ENCODE data around the gene GAPDH. TPM values are rescaled to one million over a fixed set of nuclear protein-coding genes. Genes with fewer than 3 reads are reported as not detected.

GAPDH gene
- polyA plus RNA-seq, 1 of the 3 experiments (the other 2 are of a cell fraction), result 8,077 TPM

- WGBS (ENCODE audit: low lambda C conversion rate), result 1% methylated on average over 21 of the region's 39 CpGs
- Histone ChIP-seq H2AFZ (ENCODE audit: low read depth) (peak within 1 kb of the TSS; percentile 93), H4K20me1 (ENCODE audit: insufficient read depth) (no peaks in the 10 kb centered on the region), H3K4me3 (ENCODE audit: low read depth in 2 of 2, low read length in 1 of 2) (peak within 1 kb of the TSS; percentile 81 to 97), H3F3A (replicated peaks; ENCODE audit: insufficient read depth) (peaks cover 4% of the 10 kb centered on the region), H3K9me2 (no peaks in the 10 kb centered on the region), H3K4me1 (ENCODE audit: control insufficient read depth in 1 of 2, insufficient read depth in 2 of 2, low read depth in 1 of 2, low read length in 1 of 2) (peaks cover 13 to 18% of the 10 kb centered on the region in 2 experiments; a peak in 3 of 4 replicates), H3K4me2 (peak within 1 kb of the TSS; percentile 99), H3K79me2 (ENCODE audit: insufficient read depth) (peaks cover 51% of the 10 kb centered on the region), H3K27ac (ENCODE audit: low read depth in 2 of 2, low read length in 1 of 2) (peak within 1 kb of the TSS; percentile 97 to 99), H3K36me3 (replicated peaks in 1 of 2; ENCODE audit: control insufficient read depth in 1 of 2, insufficient read depth in 2 of 2, low read length in 1 of 2) (peaks cover 12 to 30% of the 10 kb centered on the region in 2 experiments), H3K27me3 (ENCODE audit: insufficient read depth) (no peaks in the 10 kb centered on the region), H3K9ac (peak within 1 kb of the TSS; percentile 97), H3K9me3 (no peaks in the 10 kb centered on the region)
- CTCF ChIA-PET, result interaction anchor here (0.8 to 2.3 kb wide), 5 partner anchors 22 to 45 kb away, joined by 3 to 15 read pairs (median 9); partner anchors contain the start of gene VAMP1
- POLR2A ChIA-PET, result interaction anchor here (0.6 to 1.6 kb wide), 11 partner anchors 9 to 451 kb away, joined by 3 to 30 read pairs (median 4); partner anchors contain the start of genes C12orf57, GAPDH, RNU7-1 and VAMP1
- DNase-seq, result peak; percentile 94
- TF ChIP-seq SMC3 (IDR thresholded peaks at IDR 0.05; ENCODE audit: low read depth, low read length) (no peak), CHD2 (IDR thresholded peaks at IDR 0.05; ENCODE audit: low read length, partially characterized antibody) (no peak), PBX3 (IDR thresholded peaks at IDR 0.05) (no peak), MEF2A (IDR thresholded peaks at IDR 0.05; ENCODE audit: borderline replicate concordance, low read depth) (no peak), RFX5 (IDR thresholded peaks at IDR 0.05; ENCODE audit: low read length) (no peak), EZH2phosphoT487 (IDR thresholded peaks at IDR 0.05; ENCODE audit: borderline replicate concordance, low read depth) (no peak), FOXM1 (IDR thresholded peaks at IDR 0.05; ENCODE audit: low read depth) (no peak), NFIC (IDR thresholded peaks at IDR 0.05; ENCODE audit: borderline replicate concordance) (peak; percentile 19; the same call in 1 of the 2 replicates), FOXJ3 (CRISPR knock-in tag; IDR thresholded peaks at IDR 0.05) (no peak), TAF1 (IDR thresholded peaks at IDR 0.05; ENCODE audit: borderline replicate concordance, low read depth, low read length) (peak; percentile 88), JUND (IDR thresholded peaks at IDR 0.05) (no peak), RAD21 (IDR thresholded peaks at IDR 0.05; ENCODE audit: low read length) (no peak), TEAD4 (IDR thresholded peaks at IDR 0.05; ENCODE audit: borderline replicate concordance, insufficient read depth) (no peak), POLR2AphosphoS5 (IDR thresholded peaks at IDR 0.05; ENCODE audit: low read depth, low read length) (peak; percentile 94), RXRA (IDR thresholded peaks at IDR 0.05; ENCODE audit: borderline replicate concordance, low read depth) (no peak), CTCF (IDR thresholded peaks at IDR 0.05) (no peak), SIN3A (IDR thresholded peaks at IDR 0.05; ENCODE audit: borderline replicate concordance, low read depth, low read length) (peak; percentile 69; the same call in 1 of the 2 replicates), YY1 (IDR thresholded peaks at IDR 0.05; ENCODE audit: low read depth) (peak; percentile 92), NRF1 (IDR thresholded peaks at IDR 0.05; ENCODE audit: low read depth, low read length) (no peak), MAX (IDR thresholded peaks at IDR 0.05; ENCODE audit: low read depth) (peak; percentile 62), FOSL2 (IDR thresholded peaks at IDR 0.05; ENCODE audit: borderline replicate concordance, low read depth) (no peak)
- TF ChIP-seq, protein P1, sequence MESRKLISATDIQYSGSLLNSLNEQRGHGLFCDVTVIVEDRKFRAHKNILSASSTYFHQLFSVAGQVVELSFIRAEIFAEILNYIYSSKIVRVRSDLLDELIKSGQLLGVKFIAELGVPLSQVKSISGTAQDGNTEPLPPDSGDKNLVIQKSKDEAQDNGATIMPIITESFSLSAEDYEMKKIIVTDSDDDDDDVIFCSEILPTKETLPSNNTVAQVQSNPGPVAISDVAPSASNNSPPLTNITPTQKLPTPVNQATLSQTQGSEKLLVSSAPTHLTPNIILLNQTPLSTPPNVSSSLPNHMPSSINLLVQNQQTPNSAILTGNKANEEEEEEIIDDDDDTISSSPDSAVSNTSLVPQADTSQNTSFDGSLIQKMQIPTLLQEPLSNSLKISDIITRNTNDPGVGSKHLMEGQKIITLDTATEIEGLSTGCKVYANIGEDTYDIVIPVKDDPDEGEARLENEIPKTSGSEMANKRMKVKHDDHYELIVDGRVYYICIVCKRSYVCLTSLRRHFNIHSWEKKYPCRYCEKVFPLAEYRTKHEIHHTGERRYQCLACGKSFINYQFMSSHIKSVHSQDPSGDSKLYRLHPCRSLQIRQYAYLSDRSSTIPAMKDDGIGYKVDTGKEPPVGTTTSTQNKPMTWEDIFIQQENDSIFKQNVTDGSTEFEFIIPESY (IDR thresholded peaks at IDR 0.05; ENCODE audit: borderline replicate concordance, low read depth), result no peak
- TF ChIP-seq, protein P2, sequence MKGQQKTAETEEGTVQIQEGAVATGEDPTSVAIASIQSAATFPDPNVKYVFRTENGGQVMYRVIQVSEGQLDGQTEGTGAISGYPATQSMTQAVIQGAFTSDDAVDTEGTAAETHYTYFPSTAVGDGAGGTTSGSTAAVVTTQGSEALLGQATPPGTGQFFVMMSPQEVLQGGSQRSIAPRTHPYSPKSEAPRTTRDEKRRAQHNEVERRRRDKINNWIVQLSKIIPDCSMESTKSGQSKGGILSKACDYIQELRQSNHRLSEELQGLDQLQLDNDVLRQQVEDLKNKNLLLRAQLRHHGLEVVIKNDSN (IDR thresholded peaks at IDR 0.05; ENCODE audit: borderline replicate concordance, low read depth), result no peak
- TF ChIP-seq, protein P3, sequence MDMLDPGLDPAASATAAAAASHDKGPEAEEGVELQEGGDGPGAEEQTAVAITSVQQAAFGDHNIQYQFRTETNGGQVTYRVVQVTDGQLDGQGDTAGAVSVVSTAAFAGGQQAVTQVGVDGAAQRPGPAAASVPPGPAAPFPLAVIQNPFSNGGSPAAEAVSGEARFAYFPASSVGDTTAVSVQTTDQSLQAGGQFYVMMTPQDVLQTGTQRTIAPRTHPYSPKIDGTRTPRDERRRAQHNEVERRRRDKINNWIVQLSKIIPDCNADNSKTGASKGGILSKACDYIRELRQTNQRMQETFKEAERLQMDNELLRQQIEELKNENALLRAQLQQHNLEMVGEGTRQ (IDR thresholded peaks at IDR 0.05; ENCODE audit: borderline replicate concordance, low read depth, low read length), result no peak
- TF ChIP-seq, protein P4, sequence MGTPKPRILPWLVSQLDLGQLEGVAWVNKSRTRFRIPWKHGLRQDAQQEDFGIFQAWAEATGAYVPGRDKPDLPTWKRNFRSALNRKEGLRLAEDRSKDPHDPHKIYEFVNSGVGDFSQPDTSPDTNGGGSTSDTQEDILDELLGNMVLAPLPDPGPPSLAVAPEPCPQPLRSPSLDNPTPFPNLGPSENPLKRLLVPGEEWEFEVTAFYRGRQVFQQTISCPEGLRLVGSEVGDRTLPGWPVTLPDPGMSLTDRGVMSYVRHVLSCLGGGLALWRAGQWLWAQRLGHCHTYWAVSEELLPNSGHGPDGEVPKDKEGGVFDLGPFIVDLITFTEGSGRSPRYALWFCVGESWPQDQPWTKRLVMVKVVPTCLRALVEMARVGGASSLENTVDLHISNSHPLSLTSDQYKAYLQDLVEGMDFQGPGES (IDR thresholded peaks at IDR 0.05; ENCODE audit: low read depth, low read length), result no peak
Measured at GRCh38 chr12:6492838-6493496, 41.4 kb upstream of the GAPDH start, which contains the start of gene MRPL51. Gene MRPL51 (minus strand): TSS chr12:6493262. CDS start chr12:6493136, 126 bp downstream.
